NOMO-1 treated with DMSO at 0.1 percent for 48 hours (cell line): Measurements from ENCODE around the gene ENDOV.

ENCODE experiments used
- DNase-seq: peaks from one replicate; lab custom pipeline; 2025; ENCODE audit not compliant: unreplicated experiment; lab: John Stamatoyannopoulos, UW

The ENDOV gene

GRCh38 chr17:80414803-80415625 lies at the start of gene ENDOV:
Gene ENDOV, plus strand, starts transcription at chr17:80415167. Its CDS starts 28 bp downstream, at chr17:80415195.
- peak; percentile 92 for DNase-seq

- DNase-seq: no peak
These were observed 49.0 kb upstream of the ENDOV start for GRCh38 chr17:80365983-80366382.

- no peak for DNase-seq
These were observed 47.5 kb upstream of the ENDOV start for GRCh38 chr17:80367503-80367902.

- DNase-seq: no peak
These were observed 43.8 kb upstream of the ENDOV start for GRCh38 chr17:80371196-80371595.

- no peak for DNase-seq
These were observed 42.5 kb upstream of the ENDOV start for GRCh38 chr17:80372456-80372855.

- no peak for DNase-seq
These were observed 41.9 kb upstream of the ENDOV start for GRCh38 chr17:80372922-80373570.

- DNase-seq: no peak
These were observed 40.8 kb upstream of the ENDOV start for GRCh38 chr17:80374039-80374731.

- DNase-seq: no peak
These were observed 40.0 kb upstream of the ENDOV start for GRCh38 chr17:80374732-80375585.

GRCh38 chr17:80376531-80376930 lies 38.4 kb upstream of the ENDOV start:
- DNase-seq: no peak

GRCh38 chr17:80377798-80378197 lies 37.2 kb upstream of the ENDOV start:
- no peak for DNase-seq

- no peak for DNase-seq
These were observed 35.6 kb upstream of the ENDOV start for GRCh38 chr17:80379348-80379747.

- no peak for DNase-seq
These were observed 34.9 kb upstream of the ENDOV start for GRCh38 chr17:80380068-80380467.

- no peak for DNase-seq
These were observed 34.4 kb upstream of the ENDOV start for GRCh38 chr17:80380555-80381002.

GRCh38 chr17:80381416-80381923 lies 33.5 kb upstream of the ENDOV start:
- no peak for DNase-seq

- DNase-seq: no peak
These were observed 32.5 kb upstream of the ENDOV start for GRCh38 chr17:80382446-80382845.

GRCh38 chr17:80382956-80383355 lies 32.0 kb upstream of the ENDOV start:
- no peak for DNase-seq

GRCh38 chr17:80384078-80384960 lies 30.6 kb upstream of the ENDOV start:
- DNase-seq: no peak

GRCh38 chr17:80385046-80385445 lies 29.9 kb upstream of the ENDOV start:
- no peak for DNase-seq

GRCh38 chr17:80386341-80386740 lies 28.6 kb upstream of the ENDOV start:
- no peak for DNase-seq

- no peak for DNase-seq
These were observed 27.9 kb upstream of the ENDOV start for GRCh38 chr17:80387071-80387470.
